NCI-H82 (cell line): ENCODE measurements around the gene KRTAP5-4.
"Not testable (repeated sequence)": the region's sequence is repeated elsewhere in the genome, so short reads cannot be mapped to it uniquely, and the experiment has no call there.

Source experiments
- DNase-seq: peaks from one replicate; lab custom pipeline; 2025; lab: John Stamatoyannopoulos, UW

The KRTAP5-4 gene

GRCh38 chr11:1600626-1601025, 21.3 kb downstream of the KRTAP5-4 start:
- no peak for DNase-seq

GRCh38 chr11:1598816-1599215, 23.1 kb downstream of the KRTAP5-4 start:
- no peak for DNase-seq

GRCh38 chr11:1598406-1598805, 23.5 kb downstream of the KRTAP5-4 start:
- DNase-seq, result not testable (repeated sequence)

GRCh38 chr11:1597994-1598380, 24.0 kb downstream of the KRTAP5-4 start, which contains the start of gene KRTAP5-2:
TSS of gene KRTAP5-2 (minus strand) at chr11:1598294. CDS start at chr11:1598250, 44 bp downstream.
- DNase-seq, result no peak

- DNase-seq, result no peak
Measured at GRCh38 chr11:1597331-1597993, 24.5 kb downstream of the KRTAP5-4 start.

- not testable (repeated sequence) for DNase-seq
Measured at GRCh38 chr11:1596576-1597121, 25.3 kb downstream of the KRTAP5-4 start.

GRCh38 chr11:1595994-1596575, 25.9 kb downstream of the KRTAP5-4 start:
- DNase-seq, result not testable (repeated sequence)

- DNase-seq, result no peak
Measured at GRCh38 chr11:1592628-1593027, 29.3 kb downstream of the KRTAP5-4 start.

GRCh38 chr11:1589996-1590395, 31.9 kb downstream of the KRTAP5-4 start:
- no peak for DNase-seq

- not testable (repeated sequence) for DNase-seq
Measured at GRCh38 chr11:1589191-1589963, 32.6 kb downstream of the KRTAP5-4 start.

- no peak for DNase-seq
Measured at GRCh38 chr11:1586699-1587098, 35.2 kb downstream of the KRTAP5-4 start.

- not testable (repeated sequence) for DNase-seq
Measured at GRCh38 chr11:1584661-1585370, 37.1 kb downstream of the KRTAP5-4 start, which contains the start of gene KRTAP5-1. TSS of gene KRTAP5-1 (minus strand) at chr11:1585283. CDS start at chr11:1585249, 34 bp downstream.

- DNase-seq, result not testable (repeated sequence)
Measured at GRCh38 chr11:1582909-1583308, 39.0 kb downstream of the KRTAP5-4 start.

GRCh38 chr11:1581976-1582375, 40.0 kb downstream of the KRTAP5-4 start:
- no peak for DNase-seq

GRCh38 chr11:1576825-1577224, 45.1 kb downstream of the KRTAP5-4 start:
- DNase-seq, result no peak

- not testable (repeated sequence) for DNase-seq
Measured at GRCh38 chr11:1575756-1576155, 46.2 kb downstream of the KRTAP5-4 start.

- DNase-seq, result no peak
Measured at GRCh38 chr11:1574933-1575242, 47.0 kb downstream of the KRTAP5-4 start.

- DNase-seq, result peak; percentile 36
Measured at GRCh38 chr11:1574238-1574932, 47.6 kb downstream of the KRTAP5-4 start.

- peak; percentile 22 for DNase-seq
Measured at GRCh38 chr11:1573903-1574237, 48.1 kb downstream of the KRTAP5-4 start.

GRCh38 chr11:1573077-1573902, 48.6 kb downstream of the KRTAP5-4 start:
- no peak for DNase-seq
